Measurements from ENCODE around the gene MISP3. TPM values are rescaled to one million over a fixed set of nuclear protein-coding genes. Genes with fewer than 3 reads are reported as not detected.
A peak's percentile ranks its signal among the peaks of the same experiment; 100 is the strongest.

The MISP3 gene
- total RNA-seq, 4 donors from 2014 or later = 9.1 to 26.2 (median 17.2) TPM

DNA sequence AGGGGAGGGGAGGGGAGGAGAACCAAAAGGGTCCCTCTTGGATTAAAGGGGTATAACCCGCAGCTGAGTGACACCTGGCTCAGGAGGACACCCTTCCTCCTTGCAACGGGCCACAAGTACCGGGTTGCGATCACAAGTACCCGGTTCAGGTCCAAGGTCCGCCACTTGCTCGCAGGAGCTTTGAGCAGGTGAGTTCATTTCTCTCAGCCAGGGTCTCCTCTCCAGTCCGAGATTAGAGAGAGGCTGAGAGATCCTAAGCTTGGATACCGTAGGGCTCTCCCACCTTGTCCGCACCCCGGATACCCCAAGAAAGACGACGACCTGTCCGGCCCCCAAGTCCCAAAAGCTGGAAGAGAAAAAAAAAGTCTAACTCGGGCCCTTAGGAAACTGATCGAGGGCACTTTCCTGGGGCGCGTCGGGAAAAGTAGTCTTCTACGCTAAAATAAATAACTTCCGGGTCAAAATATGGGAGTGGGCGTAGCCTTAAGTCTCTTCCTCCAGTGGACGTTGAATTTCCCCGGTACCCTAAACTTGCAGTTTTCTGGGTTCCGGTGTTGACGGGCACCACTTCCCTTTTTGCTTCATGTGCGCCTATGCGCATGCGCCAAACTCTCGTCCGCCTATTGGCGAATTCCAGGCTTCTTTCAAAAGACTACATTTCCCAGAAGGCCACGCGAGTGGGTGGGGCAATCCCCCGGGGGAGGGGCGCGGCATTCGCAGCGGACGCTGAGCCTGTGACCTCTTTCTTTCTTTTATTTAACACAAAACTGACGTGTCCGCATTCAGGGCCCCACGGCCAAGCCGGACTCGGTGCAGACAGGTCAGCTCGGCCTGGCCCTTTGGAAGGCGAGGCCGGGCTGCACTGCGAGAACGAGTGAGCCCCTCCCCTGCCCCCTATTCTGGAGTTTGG lies 8.6 kb downstream of the MISP3 start:
- H3K4me3 ChIP-seq (ENCODE audit: low read depth, poor library complexity, severe bottlenecking) = peak overlapping the region; percentile 70
- TF ChIP-seq, protein P1, sequence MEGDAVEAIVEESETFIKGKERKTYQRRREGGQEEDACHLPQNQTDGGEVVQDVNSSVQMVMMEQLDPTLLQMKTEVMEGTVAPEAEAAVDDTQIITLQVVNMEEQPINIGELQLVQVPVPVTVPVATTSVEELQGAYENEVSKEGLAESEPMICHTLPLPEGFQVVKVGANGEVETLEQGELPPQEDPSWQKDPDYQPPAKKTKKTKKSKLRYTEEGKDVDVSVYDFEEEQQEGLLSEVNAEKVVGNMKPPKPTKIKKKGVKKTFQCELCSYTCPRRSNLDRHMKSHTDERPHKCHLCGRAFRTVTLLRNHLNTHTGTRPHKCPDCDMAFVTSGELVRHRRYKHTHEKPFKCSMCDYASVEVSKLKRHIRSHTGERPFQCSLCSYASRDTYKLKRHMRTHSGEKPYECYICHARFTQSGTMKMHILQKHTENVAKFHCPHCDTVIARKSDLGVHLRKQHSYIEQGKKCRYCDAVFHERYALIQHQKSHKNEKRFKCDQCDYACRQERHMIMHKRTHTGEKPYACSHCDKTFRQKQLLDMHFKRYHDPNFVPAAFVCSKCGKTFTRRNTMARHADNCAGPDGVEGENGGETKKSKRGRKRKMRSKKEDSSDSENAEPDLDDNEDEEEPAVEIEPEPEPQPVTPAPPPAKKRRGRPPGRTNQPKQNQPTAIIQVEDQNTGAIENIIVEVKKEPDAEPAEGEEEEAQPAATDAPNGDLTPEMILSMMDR (IDR thresholded peaks at IDR 0.05) = peak in 1 of 3 donors; percentile 14
- no peak for TF ChIP-seq POLR2A (IDR thresholded peaks at IDR 0.05)
- peak; percentile 99 to 100 for DNase-seq (ENCODE audit: low spot score in 2 of 2)
- intact Hi-C loops (cut with DNase I; ENCODE audit: low total_unique reads) = no loop called here
- WGBS, 2 donors = 0% methylated on average over 50 of the region's 50 CpGs

DNA sequence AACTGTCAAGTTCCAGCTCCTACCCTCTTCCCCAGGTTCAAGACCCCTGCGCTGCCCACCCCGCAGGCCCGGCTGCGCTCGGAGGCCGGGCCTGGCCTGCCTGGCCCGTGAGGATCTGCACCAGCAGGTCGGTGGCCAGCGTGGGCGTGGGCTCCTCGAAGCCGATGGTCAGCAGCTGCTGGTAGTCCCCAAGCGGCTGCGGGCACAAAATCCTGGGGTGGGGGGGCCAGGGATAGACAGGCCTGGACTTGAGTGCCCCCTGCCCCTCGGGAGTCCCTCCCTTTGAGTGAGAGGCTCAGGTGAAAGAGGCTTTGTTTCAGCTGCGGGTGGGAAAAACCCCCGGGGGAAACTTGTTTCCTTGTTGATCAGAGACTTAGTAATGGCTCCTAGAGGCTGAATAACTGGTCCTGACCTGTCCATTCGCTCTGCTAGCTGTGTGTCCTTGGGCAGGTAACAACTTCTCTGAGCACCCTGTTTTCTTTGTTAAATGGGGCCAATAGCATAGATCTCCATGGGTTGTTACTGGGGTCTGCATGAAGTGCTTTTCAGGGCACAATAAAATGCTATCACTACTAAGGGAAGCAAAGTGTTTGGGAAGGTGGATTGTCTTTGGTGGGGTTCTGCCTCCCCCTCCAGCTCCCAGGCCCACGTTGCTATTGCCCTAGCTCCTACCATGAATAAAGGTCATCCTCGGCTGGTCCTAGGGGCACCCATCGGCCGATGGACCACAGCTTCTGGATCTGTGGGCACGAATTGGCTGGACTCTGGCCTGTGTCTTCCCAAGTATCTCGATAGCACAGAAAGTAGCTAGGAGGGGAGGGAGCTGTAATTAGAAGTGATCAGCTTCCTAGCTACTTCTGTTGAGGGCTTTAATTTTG lies 9.4 kb downstream of the MISP3 start:
- peak overlapping the region; percentile 70 for H3K4me3 ChIP-seq (ENCODE audit: low read depth, poor library complexity, severe bottlenecking)
- peak in 1 of 2 donors; percentile 50 for DNase-seq (ENCODE audit: low spot score in 2 of 2)
- intact Hi-C loops (cut with DNase I; ENCODE audit: low total_unique reads) = no loop called here
- 18 to 23% methylated on average over 21 to 24 of the region's 24 CpGs for WGBS, 2 donors
- TF ChIP-seq, protein P1 (IDR thresholded peaks at IDR 0.05) = no peak
- no peak for TF ChIP-seq POLR2A (IDR thresholded peaks at IDR 0.05)

DNA sequence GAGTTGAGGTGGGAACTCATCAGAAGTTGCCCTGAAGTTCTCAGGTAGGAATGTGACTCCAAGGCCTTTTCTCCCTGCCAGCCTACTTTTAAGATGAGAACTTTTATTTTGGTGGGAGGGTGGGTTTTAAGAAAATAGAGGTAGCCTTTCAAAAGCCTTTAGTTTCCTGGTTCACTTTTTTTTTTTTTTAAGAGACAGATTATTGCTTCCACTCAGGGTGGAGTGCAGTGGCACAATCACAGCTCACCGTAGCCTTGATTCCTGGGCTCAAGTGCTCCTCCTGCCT lies 10.0 kb downstream of the MISP3 start:
- no peak for TF ChIP-seq POLR2A (IDR thresholded peaks at IDR 0.05)
- TF ChIP-seq, protein P1 (IDR thresholded peaks at IDR 0.05) = no peak
- H3K4me3 ChIP-seq (ENCODE audit: low read depth, poor library complexity, severe bottlenecking) = no peak overlapping the region
- no peak for DNase-seq (ENCODE audit: low spot score in 2 of 2)
- intact Hi-C loops (cut with DNase I; ENCODE audit: low total_unique reads) = no loop called here
- WGBS, 2 donors = 0 to 15% methylated on average over 1 of the region's 1 CpG

DNA sequence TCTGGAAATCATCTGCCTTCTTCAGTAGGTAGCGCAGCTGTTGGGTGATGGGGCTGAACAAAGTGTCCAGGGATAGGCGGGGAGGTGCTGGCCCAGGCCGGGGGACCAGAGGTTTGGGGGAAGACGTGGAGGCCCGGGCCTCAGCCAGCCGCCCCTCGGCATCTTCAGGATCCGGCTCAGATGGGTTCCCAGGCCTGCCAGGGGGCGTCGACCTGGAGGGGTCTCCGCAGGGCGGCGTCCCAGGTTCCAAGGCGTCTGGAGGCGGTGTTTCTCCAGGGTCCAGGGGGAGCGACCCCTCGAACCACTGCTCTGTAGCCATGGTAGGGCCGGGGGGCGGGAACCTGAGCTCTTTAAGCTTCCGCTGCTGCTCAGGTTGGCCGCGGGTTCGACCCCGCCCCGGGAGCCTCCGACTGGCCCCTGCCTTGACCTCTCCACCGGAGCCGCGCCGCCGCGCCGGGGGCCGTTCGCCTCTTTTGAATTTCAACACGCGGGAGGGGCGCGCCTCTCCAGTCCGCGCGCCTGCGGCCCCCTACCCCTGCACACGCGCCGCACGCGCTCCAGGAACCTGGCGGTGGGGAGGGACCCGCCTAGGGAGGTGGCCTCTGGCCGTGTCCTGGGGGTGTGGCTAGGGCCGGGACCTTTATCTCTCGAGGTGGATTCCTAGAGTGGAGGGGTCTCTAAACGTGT lies 12.9 kb downstream of the MISP3 start, which contains the start of gene C19orf67:
TSS of gene C19orf67 (minus strand) at position 475 of the 687 bp plus-strand sequence. CDS start at position 319, 156 bp downstream.
- TF ChIP-seq, protein P1 (IDR thresholded peaks at IDR 0.05) = no peak
- TF ChIP-seq POLR2A (IDR thresholded peaks at IDR 0.05) = no peak
- intact Hi-C loops (cut with DNase I; ENCODE audit: low total_unique reads) = no loop called here
- 75 to 80% methylated on average over 23 to 54 of the region's 54 CpGs for WGBS, 2 donors
- no peak within 1 kb of the TSS for H3K4me3 ChIP-seq (ENCODE audit: low read depth, poor library complexity, severe bottlenecking)
- DNase-seq (ENCODE audit: low spot score in 2 of 2) = no peak

DNA sequence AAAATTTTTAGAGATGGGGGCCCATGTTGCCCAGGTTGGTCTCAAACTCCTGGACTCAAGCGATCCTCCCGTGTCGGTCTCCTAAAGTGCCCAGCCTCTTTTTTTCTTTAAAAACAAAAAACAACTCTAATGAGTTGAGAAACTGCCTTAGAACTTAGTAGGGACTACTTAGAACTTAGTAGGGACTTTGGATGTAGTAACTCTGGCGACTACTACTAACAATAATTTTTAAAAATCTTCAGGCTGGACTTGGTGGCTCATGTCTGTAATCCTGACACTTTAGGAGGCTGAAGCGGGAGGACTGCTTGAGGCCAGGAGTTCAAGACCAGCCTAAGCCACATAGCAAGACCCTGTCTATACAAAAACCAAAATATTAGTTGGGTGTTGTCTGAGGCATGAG lies 13.5 kb downstream of the MISP3 start:
- intact Hi-C loops (cut with DNase I; ENCODE audit: low total_unique reads) = no loop called here
- 90 to 91% methylated on average over 5 of the region's 5 CpGs for WGBS, 2 donors

More for the DNA sequence above, 13.5 kb downstream of the MISP3 start:
- no peak overlapping the region for H3K4me3 ChIP-seq (ENCODE audit: low read depth, poor library complexity, severe bottlenecking)
- no peak for DNase-seq (ENCODE audit: low spot score in 2 of 2)
- TF ChIP-seq POLR2A (IDR thresholded peaks at IDR 0.05) = no peak
- TF ChIP-seq, protein P1 (IDR thresholded peaks at IDR 0.05) = no peak
